GM21576 (cell line): ENCODE measurements around the gene QSOX2.

Experiments used
- ATAC-seq: cut with Tn5 transposase; IDR thresholded peaks from one replicate; pipeline ENCODE4 v1.9.1; 2021; ENCODE audit warnings: mild to moderate bottlenecking, moderate library complexity; ENCODE audit not compliant: unreplicated experiment

QSOX2 gene

GRCh38 chr9:136179761-136180160, 65.9 kb downstream of the QSOX2 start:
- ATAC-seq: no peak

DNA sequence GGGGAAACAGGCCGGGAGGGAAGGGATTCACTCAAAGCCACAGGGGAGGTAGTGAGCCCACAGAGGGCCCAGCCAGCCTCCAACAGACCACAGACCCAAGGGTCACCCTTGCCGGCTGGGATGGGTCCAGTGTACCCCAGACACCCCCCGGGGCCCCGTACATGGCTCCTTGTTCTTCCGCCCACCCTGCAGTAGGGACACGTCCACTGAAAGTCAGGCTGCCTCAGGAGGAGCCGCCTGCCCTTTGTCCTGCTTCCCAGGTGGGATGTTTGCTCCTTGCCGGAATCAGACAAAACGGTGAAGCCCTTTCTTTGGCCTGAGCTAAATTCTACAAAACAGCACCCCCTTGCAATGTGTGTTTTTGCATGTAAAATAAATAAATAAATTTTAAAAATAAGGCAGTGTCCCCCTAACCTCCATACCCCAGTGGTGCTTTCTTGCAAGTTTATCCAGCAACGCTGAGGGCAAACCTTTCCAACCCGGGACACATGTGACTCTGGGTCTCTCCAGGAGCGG, 66.5 kb downstream of the QSOX2 start:
- ATAC-seq: no peak

DNA sequence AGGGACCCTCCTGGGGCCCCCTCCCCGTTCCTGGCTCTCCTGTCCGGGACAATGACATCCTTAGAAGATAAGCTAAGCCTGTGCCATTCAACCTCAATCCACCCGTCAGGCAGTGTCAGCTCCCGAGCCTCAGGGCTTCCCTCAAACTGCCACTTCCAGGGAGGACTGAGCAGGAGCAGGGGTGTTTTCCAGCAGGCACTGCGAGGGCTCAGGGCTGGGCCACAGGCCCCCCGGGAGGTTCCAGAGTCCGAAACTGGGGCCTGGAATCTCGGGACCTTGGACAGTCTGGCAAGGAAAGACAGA, 66.9 kb downstream of the QSOX2 start:
- no peak for ATAC-seq

DNA sequence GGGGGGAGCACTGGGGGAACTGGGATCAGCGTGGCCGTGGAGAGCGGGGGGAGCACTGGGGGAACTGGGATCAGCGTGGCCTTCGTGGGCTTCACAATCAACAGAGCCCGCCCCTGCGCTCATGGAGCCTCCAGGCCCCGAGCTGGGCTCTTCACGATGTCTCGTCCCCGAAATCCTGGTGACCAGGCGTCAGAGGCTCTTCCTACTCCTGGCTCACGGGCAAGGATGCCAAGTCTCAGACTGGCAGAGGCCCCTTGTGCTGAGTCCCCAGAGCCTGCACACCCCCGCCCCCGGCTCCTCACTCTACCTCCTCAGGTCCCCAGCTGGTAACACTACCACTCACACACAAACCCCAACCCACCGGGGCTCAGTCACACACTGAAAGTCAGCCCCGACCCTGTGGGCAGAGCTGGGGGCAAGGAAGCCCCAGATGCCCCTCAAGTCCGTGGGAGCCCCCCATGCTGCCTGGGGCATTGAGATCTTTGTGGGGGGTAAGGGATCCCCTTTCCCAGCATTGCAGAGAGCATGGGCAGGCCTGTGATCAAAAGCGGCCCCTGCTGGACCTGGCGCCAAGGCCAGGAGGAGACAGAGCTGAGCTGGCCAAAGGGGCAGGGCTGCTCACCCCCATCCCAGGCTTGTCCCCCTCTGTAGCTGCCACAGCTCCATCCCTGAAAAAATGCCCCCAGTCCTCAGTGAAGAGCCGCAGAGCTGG, 67.4 kb downstream of the QSOX2 start:
- ATAC-seq: no peak

DNA sequence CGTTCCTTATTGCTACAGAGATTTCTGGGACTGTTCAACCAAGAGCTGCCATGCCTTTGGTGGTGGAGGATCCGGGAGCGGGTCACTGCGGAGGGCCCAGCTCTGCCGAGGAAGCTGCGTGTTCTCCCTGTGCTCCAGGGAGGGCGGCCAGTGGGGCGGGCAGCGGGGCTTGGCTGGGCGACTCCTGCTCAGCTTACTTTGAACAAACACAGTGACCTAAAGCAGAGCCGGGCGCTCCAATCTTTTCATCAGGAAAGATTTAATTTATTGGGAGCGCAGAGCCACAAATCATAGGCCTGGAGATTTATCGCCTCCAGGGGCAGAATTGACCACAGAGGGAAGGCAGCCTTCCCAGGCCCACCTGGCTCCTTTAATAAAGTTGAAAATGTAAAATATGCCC, 68.4 kb downstream of the QSOX2 start:
- no peak for ATAC-seq

DNA sequence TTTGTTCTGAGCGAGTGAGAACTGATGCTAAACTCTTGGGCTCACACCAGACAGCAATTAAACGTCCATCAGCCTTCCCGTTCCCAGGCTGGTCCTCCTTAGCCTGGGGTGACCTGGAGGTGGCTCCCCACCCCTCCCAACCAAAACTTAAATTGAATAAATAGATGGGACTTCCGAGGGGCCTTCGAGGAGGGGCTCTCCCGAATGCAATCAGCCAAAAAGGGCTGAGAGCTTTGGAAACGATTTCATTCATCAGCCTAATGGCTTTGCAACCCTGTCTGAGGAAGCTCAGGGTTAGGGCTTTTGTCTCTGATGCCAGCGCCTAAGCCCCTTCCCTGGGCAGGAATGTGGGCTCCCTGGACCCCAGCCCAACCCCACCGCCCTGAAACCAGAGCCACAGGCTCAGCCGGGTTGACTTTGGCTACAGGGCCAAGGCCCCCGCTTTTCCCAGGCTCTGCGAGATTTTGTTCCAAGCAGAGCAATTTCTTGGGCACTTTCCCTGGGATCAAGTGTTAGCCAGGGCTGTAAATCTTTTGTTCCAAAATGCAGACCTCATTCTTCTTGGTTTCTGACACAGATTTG, 69.9 kb downstream of the QSOX2 start:
- no peak for ATAC-seq

GRCh38 chr9:136174779-136175615, 70.6 kb downstream of the QSOX2 start:
- no peak for ATAC-seq

DNA sequence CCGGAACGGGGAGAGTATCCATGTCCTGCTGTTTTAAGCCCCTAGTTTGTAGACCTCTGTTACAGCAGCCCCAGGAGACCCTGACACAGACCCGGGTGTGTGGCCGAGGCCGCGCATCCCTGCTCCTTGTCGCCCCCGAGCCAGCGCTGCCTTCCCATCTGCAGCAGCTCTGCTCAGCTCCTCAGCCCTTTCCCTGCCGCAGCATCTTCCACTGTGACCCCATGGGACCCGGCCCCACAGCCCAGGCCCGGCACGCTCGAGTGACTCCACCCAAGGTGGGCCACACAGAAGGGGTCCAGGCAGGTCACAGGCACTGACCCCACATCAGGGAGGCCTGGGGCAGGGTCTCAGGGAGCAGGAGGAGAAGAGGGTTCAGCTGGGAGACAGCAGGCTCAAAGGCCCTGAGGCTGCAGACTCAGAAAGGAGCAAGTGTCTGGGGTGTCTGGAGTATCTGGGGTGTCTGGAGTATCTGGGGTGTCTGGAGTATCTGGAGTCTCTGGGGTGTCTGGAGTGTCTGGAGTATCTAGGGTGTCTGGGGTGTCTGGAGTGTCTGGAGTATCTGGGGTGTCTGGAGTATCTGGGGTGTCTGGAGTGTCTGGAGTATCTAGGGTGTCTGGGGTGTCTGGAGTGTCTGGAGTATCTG, 71.8 kb downstream of the QSOX2 start:
- no peak for ATAC-seq

GRCh38 chr9:136172412-136173079, 73.1 kb downstream of the QSOX2 start:
- ATAC-seq: no peak

DNA sequence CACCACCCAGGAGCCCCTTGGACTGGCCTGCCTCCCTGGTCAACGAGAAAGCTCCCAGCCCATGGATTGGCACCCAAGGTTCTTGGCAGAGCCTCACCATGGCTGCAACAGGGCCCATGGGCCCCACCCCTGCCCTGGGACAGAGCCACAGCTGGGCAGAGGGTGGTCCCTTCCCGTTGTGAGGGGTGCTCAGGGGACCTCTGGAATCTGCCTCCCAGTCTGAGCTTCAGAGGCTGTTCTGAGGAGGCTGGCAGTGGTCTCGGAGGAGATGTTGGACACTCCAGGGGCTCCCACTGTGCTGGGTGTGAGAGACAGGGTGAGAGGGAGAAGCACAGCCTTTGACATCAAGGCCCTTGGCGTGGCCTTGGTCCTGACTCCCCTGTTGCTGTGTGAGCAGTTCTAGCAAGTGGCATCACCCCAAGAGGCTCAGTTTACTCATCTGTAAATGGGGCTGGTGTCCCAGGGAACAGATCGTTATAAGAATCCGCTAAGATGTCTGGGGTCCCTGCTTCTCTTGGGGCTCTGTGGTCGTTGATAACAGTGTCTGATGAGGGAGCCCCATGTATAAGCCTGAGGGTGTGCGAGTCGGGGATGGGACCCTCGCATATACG, 73.7 kb downstream of the QSOX2 start:
- ATAC-seq: no peak

DNA sequence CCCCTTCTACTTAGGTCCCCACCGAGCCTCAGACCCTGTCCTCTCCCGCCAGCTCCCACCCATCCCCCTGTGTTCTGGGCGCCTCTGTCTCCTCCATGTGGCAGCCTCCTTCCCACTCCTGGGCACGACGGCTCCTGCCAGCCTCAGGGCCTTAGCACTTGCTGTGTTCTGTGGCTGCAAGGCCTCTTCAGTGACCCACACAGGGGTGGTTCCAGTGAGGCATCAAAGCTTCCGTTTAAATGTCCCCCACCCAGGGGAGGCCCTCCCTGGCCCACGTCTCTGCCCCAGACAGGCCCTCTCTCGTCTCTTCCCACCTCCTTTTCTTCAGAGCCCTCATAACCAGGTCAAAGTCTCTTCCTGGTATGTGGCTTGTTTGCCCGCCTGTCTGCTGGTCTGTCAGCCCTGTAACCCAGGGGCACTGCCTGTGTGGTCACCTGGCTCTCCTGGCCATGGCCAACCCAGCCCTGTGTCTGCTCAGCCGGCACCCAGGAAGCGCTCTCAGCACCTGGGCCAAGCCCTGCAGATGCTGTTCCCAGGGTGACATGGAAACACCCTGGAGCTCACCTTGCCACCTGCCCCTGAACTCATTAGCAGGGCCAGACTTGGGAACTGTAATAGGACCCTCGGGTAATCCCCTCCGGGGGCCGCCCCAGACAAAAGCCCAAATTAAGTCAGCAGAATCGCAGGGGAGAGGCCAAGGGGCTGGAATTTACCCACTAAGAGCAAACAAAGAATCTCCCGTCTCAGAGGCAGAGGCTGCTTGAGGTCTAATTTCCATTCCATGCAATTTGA, 74.4 kb downstream of the QSOX2 start:
- no peak for ATAC-seq

- ATAC-seq: no peak
Observed at GRCh38 chr9:136170006-136170901, 75.4 kb downstream of the QSOX2 start.

- no peak for ATAC-seq
Observed at GRCh38 chr9:136169495-136169894, 76.1 kb downstream of the QSOX2 start.

DNA sequence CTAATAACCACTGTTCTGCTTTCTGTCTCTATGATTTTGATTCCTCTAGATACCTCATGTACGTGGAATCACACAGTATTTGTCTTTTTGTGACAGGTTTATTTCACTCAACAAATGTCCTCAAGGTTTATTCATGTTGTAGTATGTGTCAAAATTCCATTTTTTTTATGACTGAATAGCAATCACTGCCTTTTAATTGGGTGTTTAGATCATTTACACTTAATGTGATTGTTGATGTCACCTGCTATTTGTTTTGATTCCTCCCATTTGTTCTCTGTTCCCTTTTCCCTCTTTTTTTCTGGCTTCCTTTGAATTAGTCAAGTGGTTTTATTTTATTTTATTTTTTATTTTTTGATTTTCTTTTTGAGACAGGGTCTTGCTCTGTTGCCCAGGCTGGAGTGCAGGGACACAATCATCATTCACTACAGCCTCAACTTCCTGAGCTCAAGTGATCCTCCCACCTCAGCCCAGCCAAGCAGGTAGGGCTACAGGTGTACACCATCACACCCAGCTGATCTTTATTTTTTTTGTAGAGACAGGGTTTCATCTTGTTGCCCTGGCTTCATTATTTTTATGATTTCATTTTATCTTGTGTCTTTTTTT, 82.3 kb downstream of the QSOX2 start:
- no peak for ATAC-seq

DNA sequence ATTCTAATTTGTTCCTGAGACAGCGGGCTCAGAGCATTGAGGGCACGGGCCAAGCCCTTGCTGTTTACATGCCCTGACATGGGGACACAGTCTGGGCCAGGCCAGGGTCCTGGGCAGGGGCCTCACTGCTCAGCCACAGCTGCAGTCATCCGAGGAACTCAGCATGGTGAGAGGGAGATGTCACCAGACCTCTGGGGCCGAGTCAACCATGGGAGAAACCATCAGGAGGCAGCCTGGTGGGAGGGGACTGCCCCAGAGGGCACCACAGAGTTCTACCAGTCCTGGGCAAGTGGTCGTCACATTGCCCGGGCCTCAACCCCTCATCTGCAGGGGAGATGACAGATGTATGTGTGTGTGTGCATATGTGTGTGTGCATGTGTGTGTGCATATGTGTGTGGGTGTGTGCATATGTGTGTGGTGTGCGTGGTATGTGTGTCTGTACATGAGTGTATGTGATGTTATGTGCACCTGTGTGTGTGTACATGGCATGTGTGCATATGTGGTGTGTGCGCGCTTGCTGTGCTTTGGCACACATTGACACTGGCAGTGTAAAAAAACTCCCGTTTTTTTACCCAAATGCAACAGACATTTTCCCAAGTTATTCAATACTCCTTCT, 84.5 kb downstream of the QSOX2 start:
- no peak for ATAC-seq

GRCh38 chr9:136160381-136160841, 85.2 kb downstream of the QSOX2 start:
- no peak for ATAC-seq

DNA sequence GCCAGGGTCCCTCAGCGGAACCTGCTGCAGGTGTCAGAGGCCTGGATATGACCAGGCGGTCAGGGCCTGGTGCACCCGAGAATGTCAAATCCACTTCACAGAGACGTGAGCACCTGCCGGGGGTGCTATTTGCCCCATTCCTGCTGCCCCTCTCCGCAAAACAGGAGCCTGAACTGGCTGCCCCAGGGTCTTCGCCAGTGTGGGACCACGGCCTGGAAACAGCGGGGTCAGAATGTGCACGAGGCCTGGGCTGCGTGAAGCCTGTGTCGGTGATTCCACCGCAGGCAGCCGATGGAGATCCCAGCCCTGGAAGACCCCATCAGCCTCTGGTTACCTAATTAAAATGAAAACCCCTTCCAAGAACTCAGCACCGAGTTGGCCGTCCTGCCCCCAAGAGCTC, 85.8 kb downstream of the QSOX2 start:
- ATAC-seq: no peak
